GM18868 (cell line): Measurements from ENCODE around the gene PRKAG2.

Experiments
- ATAC-seq: cut with Tn5 transposase; IDR thresholded peaks from one replicate; pipeline ENCODE4 v1.9.1; 2021; ENCODE audit warnings: mild to moderate bottlenecking, moderate library complexity; ENCODE audit not compliant: unreplicated experiment

The PRKAG2 gene

GRCh38 chr7:151611041-151611440 is 265.9 kb downstream of the PRKAG2 start:
- ATAC-seq: no peak

- no peak for ATAC-seq
Observed at GRCh38 chr7:151608031-151608551, 268.8 kb downstream of the PRKAG2 start.

GRCh38 chr7:151607464-151607867 is 269.4 kb downstream of the PRKAG2 start:
- no peak for ATAC-seq

- ATAC-seq: no peak
Observed at GRCh38 chr7:151603951-151604350, 273.0 kb downstream of the PRKAG2 start.

- no peak for ATAC-seq
Observed at GRCh38 chr7:151601521-151602305, 275.2 kb downstream of the PRKAG2 start.

- no peak for ATAC-seq
Observed at GRCh38 chr7:151600331-151600730, 276.6 kb downstream of the PRKAG2 start.

GRCh38 chr7:151599401-151600227 is 277.3 kb downstream of the PRKAG2 start:
- ATAC-seq: no peak

GRCh38 chr7:151597541-151598444 is 279.1 kb downstream of the PRKAG2 start:
- ATAC-seq: no peak

- no peak for ATAC-seq
Observed at GRCh38 chr7:151595702-151596350, 281.1 kb downstream of the PRKAG2 start.

- no peak for ATAC-seq
Observed at GRCh38 chr7:151592868-151593486, 283.9 kb downstream of the PRKAG2 start.

- no peak for ATAC-seq
Observed at GRCh38 chr7:151592330-151592729, 284.6 kb downstream of the PRKAG2 start.

GRCh38 chr7:151591866-151592265 is 285.0 kb downstream of the PRKAG2 start:
- no peak for ATAC-seq

GRCh38 chr7:151590850-151591771 is 285.8 kb downstream of the PRKAG2 start:
- no peak for ATAC-seq

- no peak for ATAC-seq
Observed at GRCh38 chr7:151590071-151590849, 286.7 kb downstream of the PRKAG2 start.

- ATAC-seq: no peak
Observed at GRCh38 chr7:151588982-151589381, 287.9 kb downstream of the PRKAG2 start.

- ATAC-seq: no peak
Observed at GRCh38 chr7:151586531-151587260, 290.2 kb downstream of the PRKAG2 start.

GRCh38 chr7:151585744-151586393 is 291.0 kb downstream of the PRKAG2 start:
- no peak for ATAC-seq
